Measurements from ENCODE around the gene NDUFC2. TPM values are rescaled to one million over a fixed set of nuclear protein-coding genes. Genes with fewer than 3 reads are reported as not detected.

Gene NDUFC2
- total RNA-seq, 5 donors from 2014 or later (not counting 1 experiment from before 2014, with no cell fraction given) = 40.8 to 93.8 (median 88.1) TPM

DNA sequence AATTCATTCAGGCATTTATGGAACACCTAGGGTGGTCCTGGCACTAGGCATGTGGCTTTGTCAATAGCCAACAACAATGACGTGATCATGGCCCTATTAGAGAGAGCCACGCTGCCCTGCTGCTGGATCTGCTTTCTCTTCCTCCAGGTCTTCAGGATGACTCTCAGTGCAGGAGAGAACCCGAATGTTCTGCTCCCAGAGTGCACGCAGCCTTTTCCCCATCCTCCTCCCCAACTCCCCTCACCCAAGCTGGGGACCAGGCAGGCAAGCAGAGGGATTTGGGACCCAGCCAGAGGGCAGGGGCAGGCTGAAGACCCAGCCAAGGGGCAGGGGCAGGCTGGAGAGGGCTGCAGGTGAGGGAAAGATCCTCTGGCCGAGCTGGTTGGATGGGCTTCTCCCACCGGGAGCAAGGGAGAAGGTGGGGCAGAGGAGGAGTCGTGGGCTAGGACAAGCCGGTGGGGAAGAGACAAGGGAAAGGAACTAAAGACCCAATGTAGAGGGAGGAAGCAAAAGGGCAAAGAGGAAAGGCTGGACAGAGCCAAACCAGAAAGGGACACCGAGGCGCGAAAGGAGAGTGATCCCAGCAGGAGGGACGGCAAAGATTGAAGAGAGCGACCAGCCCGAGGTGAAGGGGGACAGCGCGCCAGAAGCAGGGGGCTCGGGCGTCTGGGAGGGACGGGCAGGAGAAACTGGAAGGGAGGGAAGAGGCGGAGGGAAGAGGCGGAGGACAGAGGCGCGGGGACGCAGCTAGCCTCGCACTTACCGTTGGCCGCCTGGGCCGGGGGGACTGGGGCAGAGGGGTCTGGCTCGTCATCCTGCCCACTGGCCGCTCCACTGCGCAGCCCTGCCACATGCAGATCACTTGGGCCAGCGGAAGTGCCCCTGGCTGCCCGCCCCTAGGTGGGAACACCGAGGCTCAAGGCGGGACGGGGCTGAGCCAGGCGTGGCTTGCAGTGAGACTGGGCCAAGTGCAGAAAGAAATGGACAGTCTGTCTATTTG lies 57.0 kb downstream of the NDUFC2 start, which contains the start of gene KCTD14:
TSS of gene KCTD14 (minus strand) at position 880 of the 1,000 bp plus-strand sequence. CDS start at position 853, 27 bp downstream.
- Mint-ChIP-seq H3K27me3 (peaks cover 20 to 21% of the 10 kb centered on the region in 2 donors), H3K27ac (no peak within 1 kb of the TSS), H3K9me3 (no peaks in the 10 kb centered on the region), H3K4me1 (peaks cover 0 to 7% (median 2%) of the 10 kb centered on the region in 3 donors), H3K4me3 (no peak within 1 kb of the TSS), H3K36me3 (no peaks in the 10 kb centered on the region)
- H3K9me3 ChIP-seq = no peaks in the 10 kb centered on the region
- H3K4me1 ChIP-seq (ENCODE audit: control insufficient read depth in 1 of 2, extremely low read depth in 1 of 2, insufficient read depth in 2 of 2, low read length in 2 of 2) = no peaks in the 10 kb centered on the region
- ChIA-PET POLR2A (no interaction called here), CTCF (no interaction called here)
- 31% methylated on average over 30 of the region's 37 CpGs for WGBS (ENCODE audit: insufficient coverage)
- H3K27me3 ChIP-seq (replicated peaks in 1 of 2; ENCODE audit: control insufficient read depth in 2 of 2, extremely low read depth in 1 of 2, insufficient read depth in 2 of 2, low read length in 1 of 2) = peaks cover 2 to 18% of the 10 kb centered on the region in 2 experiments
- no peak within 1 kb of the TSS for H3K27ac ChIP-seq (ENCODE audit: low read length)
- ATAC-seq (replicated peaks in 1 of 4) (no peak), DNase-seq (no peak)
- no peaks in the 10 kb centered on the region for H3K36me3 ChIP-seq (ENCODE audit: control insufficient read depth in 2 of 2, extremely low read depth in 1 of 2, insufficient read depth in 1 of 2, low read length in 1 of 2)
- no peak within 1 kb of the TSS for H3K4me3 ChIP-seq (ENCODE audit: control insufficient read depth in 1 of 2, extremely low read depth in 1 of 2, low read length in 1 of 2)

DNA sequence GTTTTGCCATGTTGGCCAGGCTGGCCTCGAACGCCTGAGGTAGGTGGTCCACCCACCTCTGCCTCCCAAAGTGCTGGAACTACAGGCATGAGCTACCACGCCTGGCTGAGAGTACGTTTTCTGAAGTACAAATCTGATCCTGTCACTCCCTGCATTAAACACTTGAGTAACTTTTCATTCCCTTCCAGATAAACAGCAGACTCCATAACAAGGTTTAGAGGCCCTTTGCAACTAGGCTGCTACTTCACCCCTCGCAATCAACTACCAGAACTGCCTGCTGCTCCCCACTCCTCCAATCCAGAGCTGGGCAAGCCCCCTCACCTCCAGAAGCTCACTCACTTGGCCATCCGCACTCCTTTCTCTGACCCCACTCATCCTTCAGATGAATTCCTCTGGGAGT lies 58.1 kb downstream of the NDUFC2 start:
- Mint-ChIP-seq H3K27me3 (peaks cover 20 to 21% of the 10 kb centered on the region in 2 donors), H3K27ac (no peak overlapping the region), H3K4me3 (no peak overlapping the region), H3K36me3 (no peaks in the 10 kb centered on the region), H3K4me1 (peaks cover 0 to 7% (median 2%) of the 10 kb centered on the region in 3 donors), H3K9me3 (no peaks in the 10 kb centered on the region)
- no peak for DNase-seq
- Histone ChIP-seq H3K4me3 (ENCODE audit: control insufficient read depth in 1 of 2, extremely low read depth in 1 of 2, low read length in 1 of 2) (no peak overlapping the region), H3K4me1 (ENCODE audit: control insufficient read depth in 1 of 2, extremely low read depth in 1 of 2, insufficient read depth in 2 of 2, low read length in 2 of 2) (no peaks in the 10 kb centered on the region), H3K27ac (ENCODE audit: low read length) (no peak overlapping the region), H3K27me3 (replicated peaks in 1 of 2; ENCODE audit: control insufficient read depth in 2 of 2, extremely low read depth in 1 of 2, insufficient read depth in 2 of 2, low read length in 1 of 2) (peaks cover 2 to 18% of the 10 kb centered on the region in 2 experiments), H3K9me3 (no peaks in the 10 kb centered on the region), H3K36me3 (ENCODE audit: control insufficient read depth in 2 of 2, extremely low read depth in 1 of 2, insufficient read depth in 1 of 2, low read length in 1 of 2) (no peaks in the 10 kb centered on the region)
- POLR2A ChIA-PET = no interaction called here
- ATAC-seq (replicated peaks in 1 of 4) = no peak
- CTCF ChIA-PET = interaction anchor here in 1 of 2 donors (0.6 kb wide), 1 partner anchor 26 kb away, joined by 6 read pairs; no protein-coding TSS in a partner anchor
- 78% methylated on average over 5 of the region's 6 CpGs for WGBS (ENCODE audit: insufficient coverage)

DNA sequence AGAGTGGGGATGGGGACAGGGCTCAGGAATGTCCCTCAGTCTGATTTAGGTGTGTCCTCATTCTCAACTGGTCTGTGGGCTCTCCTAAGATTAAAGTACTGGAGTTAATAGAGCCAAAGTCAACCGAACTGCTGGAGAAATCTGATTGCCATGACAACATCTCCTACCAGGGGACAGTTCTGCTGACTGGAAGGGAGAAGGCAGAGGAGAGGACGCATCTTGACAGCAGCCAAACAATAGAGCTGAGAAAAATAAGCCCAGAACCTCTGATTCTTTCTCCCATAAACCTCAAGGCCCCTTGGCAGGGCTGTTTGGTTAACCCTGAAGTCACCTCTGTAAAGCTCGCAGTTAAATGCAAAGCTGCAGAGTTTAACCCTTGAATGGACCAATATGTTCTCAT lies 59.4 kb downstream of the NDUFC2 start:
- H3K27me3 ChIP-seq (replicated peaks in 1 of 2; ENCODE audit: control insufficient read depth in 2 of 2, extremely low read depth in 1 of 2, insufficient read depth in 2 of 2, low read length in 1 of 2) = peaks cover 2 to 18% of the 10 kb centered on the region in 2 experiments
- Mint-ChIP-seq H3K27ac (no peak overlapping the region), H3K4me1 (peaks cover 0 to 7% (median 2%) of the 10 kb centered on the region in 3 donors), H3K9me3 (no peaks in the 10 kb centered on the region), H3K27me3 (peaks cover 20 to 21% of the 10 kb centered on the region in 2 donors), H3K4me3 (no peak overlapping the region), H3K36me3 (no peaks in the 10 kb centered on the region)
- no peak for DNase-seq
- ChIA-PET CTCF (interaction anchor here in 1 of 2 donors (0.9 kb wide), 1 partner anchor 26 kb away, joined by 4 read pairs; no protein-coding TSS in a partner anchor), POLR2A (no interaction called here)
- H3K4me3 ChIP-seq (ENCODE audit: control insufficient read depth in 1 of 2, extremely low read depth in 1 of 2, low read length in 1 of 2) = no peak overlapping the region
- no peaks in the 10 kb centered on the region for H3K9me3 ChIP-seq
- ATAC-seq (replicated peaks in 1 of 4) = no peak
- no peak overlapping the region for H3K27ac ChIP-seq (ENCODE audit: low read length)
- WGBS (ENCODE audit: insufficient coverage) = 100% methylated on average over 1 of the region's 3 CpGs
- no peaks in the 10 kb centered on the region for H3K4me1 ChIP-seq (ENCODE audit: control insufficient read depth in 1 of 2, extremely low read depth in 1 of 2, insufficient read depth in 2 of 2, low read length in 2 of 2)
- no peaks in the 10 kb centered on the region for H3K36me3 ChIP-seq (ENCODE audit: control insufficient read depth in 2 of 2, extremely low read depth in 1 of 2, insufficient read depth in 1 of 2, low read length in 1 of 2)

DNA sequence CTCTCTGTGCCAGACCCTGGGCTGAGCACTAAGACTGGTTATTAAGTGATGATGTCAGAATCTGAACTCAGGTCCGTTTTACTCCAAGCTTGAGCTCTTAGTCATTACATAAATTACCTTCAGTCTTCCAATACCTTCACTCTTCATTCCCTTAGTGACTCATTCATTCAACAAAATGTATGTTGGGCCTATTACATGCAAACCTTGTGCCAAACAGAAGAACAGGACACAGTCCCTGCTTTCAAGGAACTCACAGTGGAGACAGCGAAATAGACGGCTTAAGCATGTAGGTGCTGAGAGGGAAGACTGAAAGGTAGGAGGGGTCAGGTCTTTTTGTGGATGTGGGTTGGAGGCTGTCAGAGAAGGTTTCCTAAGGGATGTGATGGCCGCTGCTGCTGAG lies 59.9 kb downstream of the NDUFC2 start:
- CTCF ChIA-PET = no interaction called here
- Mint-ChIP-seq H3K27me3 (peaks cover 20 to 21% of the 10 kb centered on the region in 2 donors), H3K4me3 (no peak overlapping the region), H3K9me3 (no peaks in the 10 kb centered on the region), H3K36me3 (no peaks in the 10 kb centered on the region), H3K4me1 (peaks cover 0 to 7% (median 2%) of the 10 kb centered on the region in 3 donors), H3K27ac (no peak overlapping the region)
- ATAC-seq (replicated peaks in 1 of 4) (no peak), DNase-seq (no peak)
- 96% methylated on average over 2 of the region's 4 CpGs for WGBS (ENCODE audit: insufficient coverage)
- no peaks in the 10 kb centered on the region for H3K4me1 ChIP-seq (ENCODE audit: control insufficient read depth in 1 of 2, extremely low read depth in 1 of 2, insufficient read depth in 2 of 2, low read length in 2 of 2)
- no peaks in the 10 kb centered on the region for H3K36me3 ChIP-seq (ENCODE audit: control insufficient read depth in 2 of 2, extremely low read depth in 1 of 2, insufficient read depth in 1 of 2, low read length in 1 of 2)
- H3K27me3 ChIP-seq (replicated peaks in 1 of 2; ENCODE audit: control insufficient read depth in 2 of 2, extremely low read depth in 1 of 2, insufficient read depth in 2 of 2, low read length in 1 of 2) = peaks cover 2 to 18% of the 10 kb centered on the region in 2 experiments
- H3K9me3 ChIP-seq = no peaks in the 10 kb centered on the region
- H3K27ac ChIP-seq (ENCODE audit: low read length) = no peak overlapping the region
- POLR2A ChIA-PET = no interaction called here
- H3K4me3 ChIP-seq (ENCODE audit: control insufficient read depth in 1 of 2, extremely low read depth in 1 of 2, low read length in 1 of 2) = no peak overlapping the region

Other genes with a start within 250 kb of the NDUFC2 start
- gene INTS4, start 85.2 kb downstream of the NDUFC2 start, total RNA-seq = 10 to 100 TPM; 57.5 to 79.2 (median 62.6) TPM
- under 1 TPM in 3 of 5 donors, not detected in 2; 0.18 to 0.30 (median 0.23) TPM for gene KCTD14, start 56.6 kb downstream of the NDUFC2 start, total RNA-seq
- gene THRSP, start 16.0 kb downstream of the NDUFC2 start, total RNA-seq = not detected
- gene ALG8, start 59.8 kb upstream of the NDUFC2 start, total RNA-seq = 10 to 100 TPM; 23.1 to 34.1 (median 31.8) TPM
- 10 to 100 TPM in 2 of 5 donors, 1 to 10 TPM in 3; 3.4 to 13.2 (median 9.7) TPM for gene KCTD21, start 108.8 kb upstream of the NDUFC2 start, total RNA-seq
- gene USP35, start 109.1 kb upstream of the NDUFC2 start, total RNA-seq = 10 to 100 TPM; 14.3 to 18.1 (median 15.4) TPM